Stimulated activated CD8-positive, alpha-beta memory T cell treated with anti-CD3 and anti-CD28 coated beads, Interleukin-4, amount 100 ng/mL, for 24 hours (primary cell): ENCODE data around the gene AOC2.
"Not testable (repeated sequence)": the region's sequence is repeated elsewhere in the genome, so short reads cannot be mapped to it uniquely, and the experiment has no call there.

ENCODE experiments used
- DNase-seq: peaks from one replicate; pipeline ENCODE4 v3.0.0-alpha.2; 2020; ENCODE audit warnings: low read depth

Gene AOC2

DNA sequence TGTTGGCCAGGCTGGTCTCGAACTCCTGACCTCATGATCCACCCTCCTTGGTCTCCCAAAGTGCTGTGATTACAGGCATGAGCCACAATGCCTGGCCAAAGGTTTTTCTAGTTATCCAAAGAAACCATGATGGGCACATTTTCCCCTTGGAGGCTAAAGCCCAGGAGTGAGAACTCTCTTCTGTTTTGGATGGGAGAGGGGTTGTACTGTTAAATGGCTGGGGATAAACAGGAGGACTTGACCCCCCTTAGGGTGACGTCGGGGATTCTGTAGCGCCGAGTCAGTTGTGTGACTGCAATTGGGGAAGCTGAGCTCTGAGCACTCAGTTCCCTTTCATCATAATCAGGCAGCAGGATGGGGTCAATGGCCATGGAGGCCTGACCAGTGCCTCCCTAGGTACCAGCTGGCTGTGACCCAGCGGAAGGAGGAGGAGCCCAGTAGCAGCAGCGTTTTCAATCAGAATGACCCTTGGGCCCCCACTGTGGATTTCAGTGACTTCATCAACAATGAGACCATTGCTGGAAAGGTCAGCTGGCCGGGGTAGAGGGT is 10.7 kb downstream of the AOC2 start:
- DNase-seq = no peak

DNA sequence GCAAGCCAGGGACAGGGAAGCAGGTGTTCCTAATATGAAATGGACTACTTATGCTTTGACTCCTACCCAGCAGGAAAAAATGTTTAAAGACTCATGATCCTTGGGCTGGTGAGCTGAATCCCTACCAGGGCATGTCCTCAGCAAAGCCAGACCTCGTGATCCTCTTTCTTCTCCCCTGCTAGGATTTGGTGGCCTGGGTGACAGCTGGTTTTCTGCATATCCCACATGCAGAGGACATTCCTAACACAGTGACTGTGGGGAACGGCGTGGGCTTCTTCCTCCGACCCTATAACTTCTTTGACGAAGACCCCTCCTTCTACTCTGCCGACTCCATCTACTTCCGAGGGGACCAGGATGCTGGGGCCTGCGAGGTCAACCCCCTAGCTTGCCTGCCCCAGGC is 11.7 kb downstream of the AOC2 start:
- not testable (repeated sequence) for DNase-seq

GRCh38 chr17:42856516-42856915 is 12.1 kb downstream of the AOC2 start:
- not testable (repeated sequence) for DNase-seq

GRCh38 chr17:42857389-42857788 is 13.0 kb downstream of the AOC2 start:
- DNase-seq = no peak

DNA sequence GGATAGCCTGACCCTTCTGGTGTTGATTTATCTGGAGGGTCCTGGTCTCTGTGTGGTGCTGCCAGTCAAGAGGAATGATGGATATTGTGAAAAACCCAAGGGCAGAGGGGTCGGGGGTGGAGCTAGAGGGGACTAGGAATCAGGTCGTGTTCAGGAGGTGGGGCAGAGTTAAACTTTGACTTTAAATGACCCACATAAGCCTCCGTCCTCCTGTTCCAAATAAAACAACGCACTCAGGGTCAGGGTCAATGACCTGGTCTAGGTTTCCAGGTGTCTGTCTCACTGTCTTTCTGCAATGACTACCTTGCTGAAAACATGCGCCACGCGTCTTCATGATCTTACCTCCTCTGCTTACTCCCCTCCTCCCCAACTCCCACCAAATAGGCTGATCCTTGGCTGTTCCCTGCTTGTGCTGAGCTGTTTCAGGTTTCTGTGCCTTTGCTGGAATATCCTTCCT is 21.3 kb downstream of the AOC2 start:
- DNase-seq = no peak

DNA sequence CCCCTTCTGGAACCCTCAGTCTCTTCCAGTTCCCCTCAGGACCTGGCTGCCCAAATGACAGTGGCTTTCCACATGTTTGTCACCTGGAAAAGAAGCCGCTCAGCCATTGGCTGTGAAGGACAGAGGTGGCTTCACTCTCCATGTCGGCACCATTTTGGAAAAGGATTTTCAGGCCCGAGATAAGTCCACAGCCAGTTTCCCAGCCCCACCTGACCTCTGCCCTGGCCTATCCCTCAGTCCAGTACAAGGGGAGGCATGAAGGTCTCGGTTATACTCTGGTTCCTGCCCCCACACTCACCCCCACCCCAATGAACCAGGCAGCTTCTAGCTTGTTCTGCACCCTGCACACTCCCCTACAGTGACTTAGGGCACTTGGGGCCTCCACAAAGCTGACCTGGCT is 21.8 kb downstream of the AOC2 start:
- DNase-seq = no peak

DNA sequence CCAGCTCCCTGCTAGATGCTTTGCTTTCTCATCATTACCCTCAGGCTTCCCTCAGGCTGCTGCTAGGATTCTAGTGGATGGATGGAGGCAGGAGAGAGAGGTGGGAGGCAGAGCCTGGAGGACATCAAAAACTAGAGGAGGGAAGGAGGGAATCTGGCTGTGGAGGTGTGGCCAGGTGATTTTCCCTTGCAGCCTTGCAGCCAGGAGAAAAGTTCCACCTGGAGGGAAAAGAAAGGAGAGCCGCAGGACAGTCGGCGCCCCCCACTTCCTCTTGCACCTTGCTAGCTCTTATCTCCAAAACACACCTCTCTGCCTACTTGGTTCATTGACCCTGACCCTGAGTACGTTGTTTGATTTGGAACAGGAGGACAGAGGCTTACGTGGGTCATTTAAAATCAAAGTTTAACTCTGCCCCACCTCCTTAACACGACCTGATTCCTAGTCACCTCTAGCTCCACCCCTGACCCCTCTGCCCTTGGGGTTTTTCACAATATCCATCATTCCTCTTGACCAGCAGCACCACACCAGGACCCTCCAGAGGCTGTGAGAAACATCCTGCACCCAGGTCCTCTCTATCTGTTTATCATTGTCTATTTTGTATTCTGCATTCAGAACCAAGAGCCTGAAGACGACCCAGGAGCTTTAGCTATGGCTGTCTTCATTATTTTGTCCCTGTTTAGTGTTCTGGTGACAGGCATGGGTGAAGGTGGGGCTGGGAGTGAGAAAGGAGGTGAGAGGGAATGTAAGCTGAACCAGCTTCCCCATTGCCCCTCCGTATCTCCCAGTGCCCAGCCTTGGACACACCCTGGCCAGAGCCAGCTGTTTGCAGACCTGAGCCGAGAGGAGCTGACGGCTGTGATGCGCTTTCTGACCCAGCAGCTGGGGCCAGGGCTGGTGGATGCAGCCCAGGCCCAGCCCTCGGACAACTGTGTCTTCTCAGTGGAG is 22.5 kb downstream of the AOC2 start:
- DNase-seq = no peak

DNA sequence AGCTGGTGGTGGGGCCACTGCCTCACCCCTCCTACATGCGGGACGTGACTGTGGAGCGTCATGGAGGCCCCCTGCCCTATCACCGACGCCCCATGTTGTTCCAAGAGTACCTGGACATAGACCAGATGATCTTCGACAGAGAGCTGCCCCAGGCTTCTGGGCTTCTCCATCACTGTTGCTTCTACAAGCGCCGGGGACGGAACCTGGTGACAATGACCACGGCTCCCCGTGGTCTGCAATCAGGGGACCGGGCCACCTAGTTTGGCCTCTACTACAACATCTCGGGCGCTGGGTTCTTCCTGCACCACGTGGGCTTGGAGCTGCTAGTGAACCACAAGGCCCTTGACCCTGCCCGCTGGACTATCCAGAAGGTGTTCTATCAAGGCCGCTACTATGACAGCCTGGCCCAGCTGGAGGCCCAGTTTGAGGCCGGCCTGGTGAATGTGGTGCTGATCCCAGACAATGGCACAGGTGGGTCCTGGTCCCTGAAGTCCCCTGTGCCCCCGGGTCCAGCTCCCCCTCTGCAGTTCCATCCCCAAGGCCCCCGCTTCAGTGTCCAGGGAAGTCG is 23.4 kb downstream of the AOC2 start:
- DNase-seq = not testable (repeated sequence)

- DNase-seq = no peak
These were observed 24.0 kb downstream of the AOC2 start for GRCh38 chr17:42868338-42868737.

DNA sequence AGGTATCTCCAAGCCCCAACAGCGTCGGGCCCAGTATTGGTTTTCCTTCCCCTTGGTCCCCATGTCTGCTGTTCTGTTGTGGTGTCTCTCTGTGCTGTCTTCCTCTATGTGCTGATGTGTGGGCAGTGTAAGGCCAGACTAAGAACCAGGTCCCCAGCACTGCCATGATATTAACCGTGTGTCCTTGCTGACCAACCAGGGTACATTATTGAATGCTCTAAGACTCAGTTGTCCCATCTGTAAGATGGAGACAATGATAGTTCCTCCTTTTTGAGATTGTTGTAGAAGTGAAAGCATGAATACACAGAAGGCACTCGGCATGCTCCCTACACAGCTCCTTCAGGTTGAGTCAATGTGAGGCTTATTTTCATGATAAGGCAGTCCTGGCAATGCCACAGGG is 27.3 kb downstream of the AOC2 start:
- no peak for DNase-seq

DNA sequence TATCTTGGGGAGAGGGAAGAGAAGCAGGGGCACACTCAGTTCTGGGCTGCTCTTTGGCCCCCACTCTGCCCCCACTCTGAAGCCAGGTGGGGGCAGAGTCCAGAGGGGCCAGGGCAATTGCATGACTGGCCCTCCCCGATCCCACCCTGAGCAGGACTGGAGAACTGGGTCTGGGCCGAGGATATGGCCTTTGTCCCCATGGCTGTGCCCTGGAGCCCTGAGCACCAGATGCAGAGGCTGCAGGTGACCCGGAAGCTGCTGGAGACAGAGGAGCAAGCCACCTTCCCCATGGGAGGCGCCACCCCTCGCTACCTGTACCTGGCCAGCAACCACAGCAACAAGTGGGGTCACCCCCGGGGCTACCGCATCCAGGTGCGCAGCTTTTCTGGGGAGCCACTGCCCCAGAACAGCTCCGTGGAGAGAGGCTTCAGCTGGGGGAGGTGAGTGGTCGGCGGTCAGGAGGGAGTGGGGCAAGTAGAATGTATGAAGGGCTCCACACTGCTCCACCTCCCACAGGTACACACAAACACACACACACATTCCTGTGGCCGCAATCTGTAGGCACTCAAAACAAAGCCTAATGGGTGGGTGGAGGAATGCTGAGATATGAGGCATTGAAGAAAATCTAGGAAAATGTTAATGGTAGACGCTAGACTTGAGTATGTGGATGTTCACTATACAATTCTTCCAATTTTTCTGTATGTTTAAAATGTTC is 28.0 kb downstream of the AOC2 start:
- DNase-seq = no peak

GRCh38 chr17:42873315-42873714 is 28.9 kb downstream of the AOC2 start:
- no peak for DNase-seq

- DNase-seq = not testable (repeated sequence)
These were observed 29.7 kb downstream of the AOC2 start for GRCh38 chr17:42873932-42874695.

DNA sequence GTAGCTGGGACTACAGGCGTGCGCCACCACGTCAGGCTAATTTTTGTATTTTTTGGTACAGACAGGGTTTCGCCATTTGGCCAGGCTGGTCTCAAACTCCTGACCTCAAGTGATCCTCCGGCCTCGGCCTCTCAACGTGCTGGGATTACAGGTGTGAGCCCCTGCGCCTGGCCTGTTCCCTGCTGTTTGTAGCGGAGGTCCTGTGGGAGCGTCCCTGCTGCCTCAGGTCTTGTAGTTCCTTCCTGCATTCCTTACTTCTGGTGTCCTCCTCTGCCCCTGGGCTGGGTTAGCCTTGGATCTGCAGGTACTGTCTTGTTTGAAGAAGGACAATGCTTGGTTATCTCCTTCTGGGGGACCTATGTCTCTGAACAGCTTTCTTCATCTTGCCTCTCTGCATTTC is 32.7 kb downstream of the AOC2 start:
- no peak for DNase-seq

DNA sequence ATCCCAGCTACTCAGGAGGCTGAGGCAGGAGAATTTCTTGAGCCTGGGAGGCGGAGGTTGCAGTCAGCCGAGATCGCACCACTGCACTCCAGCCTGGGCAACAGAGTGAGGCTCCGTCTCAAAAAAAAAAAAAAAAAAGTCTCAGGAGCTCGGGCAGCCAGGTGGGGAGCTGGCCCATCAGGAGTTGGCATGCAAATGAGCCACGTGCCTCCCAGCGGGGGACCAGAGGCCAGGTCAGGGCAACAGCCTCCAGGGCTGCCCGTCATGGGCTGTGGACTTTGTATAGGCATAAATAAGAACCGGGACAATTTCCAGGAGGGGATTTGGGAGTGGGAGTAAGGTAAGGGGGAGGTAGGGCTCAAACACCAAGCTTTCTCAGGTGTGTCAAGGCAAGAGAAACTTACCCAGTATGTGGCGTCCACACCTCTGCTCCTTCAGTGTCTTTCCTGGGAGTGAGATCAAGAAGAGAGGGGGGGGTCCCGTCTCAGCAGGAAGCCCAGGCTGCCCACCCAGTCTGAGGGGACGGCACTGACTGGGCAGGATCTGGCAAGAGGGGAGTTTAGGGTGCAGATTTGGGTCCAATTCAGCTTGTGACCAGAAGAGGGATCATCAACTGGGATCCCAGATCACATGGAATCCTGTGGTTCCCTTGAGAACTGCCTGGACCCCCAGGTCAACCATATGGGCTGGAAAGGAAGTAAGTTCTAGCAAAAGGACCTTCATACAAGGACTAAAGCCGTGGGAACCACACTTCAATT is 33.9 kb downstream of the AOC2 start:
- no peak for DNase-seq

DNA sequence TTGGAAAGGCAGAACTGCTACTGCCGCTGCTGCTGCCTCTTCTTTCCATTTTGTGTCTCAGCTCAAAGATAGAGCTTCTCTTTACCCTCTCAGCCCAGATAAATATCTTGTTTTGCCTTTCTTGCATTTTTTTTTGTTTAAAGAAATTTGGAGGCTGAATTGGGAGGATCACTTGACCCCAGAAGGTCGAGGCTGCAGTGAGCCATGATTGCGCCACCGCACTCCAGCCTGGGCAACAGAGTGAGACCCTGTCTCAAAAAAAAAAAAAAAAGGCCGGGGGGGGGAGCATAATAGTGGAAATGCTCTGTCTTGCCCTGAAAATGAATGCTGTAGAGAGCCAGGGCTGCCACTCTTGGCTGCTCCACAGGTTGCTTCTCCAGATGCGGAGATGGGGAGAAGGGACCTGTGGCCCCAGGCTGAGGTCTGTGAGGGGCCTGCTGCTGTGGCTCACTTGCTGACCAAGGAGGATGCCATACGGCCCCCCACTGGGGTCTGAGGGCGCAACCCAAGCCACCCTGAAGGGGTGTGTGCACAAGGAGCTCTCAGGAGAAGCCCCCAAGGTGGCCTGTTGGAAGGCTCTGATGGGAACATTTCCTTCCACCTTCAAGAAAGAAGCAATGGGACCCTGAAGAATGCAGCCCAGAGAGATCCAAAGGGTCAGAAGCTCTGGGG is 34.7 kb downstream of the AOC2 start:
- DNase-seq = no peak

- DNase-seq = no peak
These were observed 35.2 kb downstream of the AOC2 start for GRCh38 chr17:42879596-42879985.

- DNase-seq = no peak
These were observed 36.5 kb downstream of the AOC2 start for GRCh38 chr17:42880776-42881310.

- not testable (repeated sequence) for DNase-seq
These were observed 37.3 kb downstream of the AOC2 start for GRCh38 chr17:42881706-42882105.

- DNase-seq = no peak
These were observed 37.8 kb downstream of the AOC2 start for GRCh38 chr17:42882166-42882565.
